GM21360 (cell line): ENCODE measurements around the gene LTB.
"Not testable (repeated sequence)": the region's sequence is repeated elsewhere in the genome, so short reads cannot be mapped to it uniquely, and the experiment has no call there.

ENCODE experiments used
- ATAC-seq: cut with Tn5 transposase; IDR thresholded peaks from one replicate; pipeline ENCODE4 v1.9.1; 2021; ENCODE audit warnings: mild to moderate bottlenecking, moderate library complexity; ENCODE audit not compliant: unreplicated experiment

LTB gene

DNA sequence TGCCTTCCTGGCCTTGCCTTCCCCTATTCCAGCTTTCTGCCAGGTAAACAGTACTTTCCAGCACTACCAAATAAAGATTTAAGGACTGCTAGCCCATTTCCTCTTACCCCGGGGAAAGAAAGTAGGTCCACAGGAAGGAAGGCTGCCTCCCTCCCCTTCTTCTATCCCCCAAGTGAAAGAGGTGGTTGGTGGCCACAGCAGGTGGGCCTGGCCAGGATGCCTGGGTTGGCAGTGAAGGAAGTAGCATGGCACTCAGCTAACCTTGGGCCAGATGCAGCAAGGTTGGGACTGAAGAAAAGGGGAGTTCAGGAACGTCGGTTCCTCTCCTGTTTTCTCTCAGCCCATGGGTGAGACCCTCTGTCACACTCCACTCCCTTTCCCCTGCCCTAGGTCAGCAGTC lies 25.9 kb downstream of the LTB start:
- ATAC-seq: no peak

DNA sequence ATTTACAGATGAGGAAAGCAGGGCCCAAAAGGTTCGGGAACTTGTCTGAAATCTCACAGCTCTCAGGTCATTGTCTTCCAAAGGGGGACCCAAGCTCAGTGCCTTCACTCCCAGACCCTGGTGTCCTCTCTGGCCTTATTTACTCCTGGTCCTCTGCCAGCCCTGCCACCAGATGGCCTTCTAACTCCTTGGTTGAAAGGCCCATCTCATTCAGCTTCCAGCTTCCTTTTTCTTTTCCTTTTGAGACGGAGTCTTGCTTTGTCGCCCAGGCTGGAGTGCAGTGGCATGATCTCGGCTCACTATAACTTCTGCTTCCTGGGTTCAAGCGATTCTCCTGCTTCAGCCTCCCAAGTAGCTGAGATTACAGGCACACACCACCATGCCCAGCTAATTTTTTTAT lies 30.9 kb downstream of the LTB start:
- not testable (repeated sequence) for ATAC-seq

DNA sequence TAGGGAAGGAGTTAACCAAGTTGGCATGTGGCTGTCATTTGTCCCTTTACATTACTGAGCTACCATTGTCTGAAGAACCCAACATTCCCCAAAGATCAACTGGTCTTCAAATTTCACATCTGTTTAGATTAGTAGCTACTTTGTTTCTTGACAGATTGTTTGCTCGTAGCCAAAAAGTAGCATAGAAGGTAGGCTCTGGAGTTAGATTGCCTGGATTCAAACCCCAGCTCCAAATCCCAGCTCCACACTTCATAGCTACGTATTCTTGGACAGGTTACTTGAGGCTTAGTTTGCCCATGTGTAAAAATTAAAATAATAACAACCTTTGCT lies 33.7 kb downstream of the LTB start:
- ATAC-seq: no peak

DNA sequence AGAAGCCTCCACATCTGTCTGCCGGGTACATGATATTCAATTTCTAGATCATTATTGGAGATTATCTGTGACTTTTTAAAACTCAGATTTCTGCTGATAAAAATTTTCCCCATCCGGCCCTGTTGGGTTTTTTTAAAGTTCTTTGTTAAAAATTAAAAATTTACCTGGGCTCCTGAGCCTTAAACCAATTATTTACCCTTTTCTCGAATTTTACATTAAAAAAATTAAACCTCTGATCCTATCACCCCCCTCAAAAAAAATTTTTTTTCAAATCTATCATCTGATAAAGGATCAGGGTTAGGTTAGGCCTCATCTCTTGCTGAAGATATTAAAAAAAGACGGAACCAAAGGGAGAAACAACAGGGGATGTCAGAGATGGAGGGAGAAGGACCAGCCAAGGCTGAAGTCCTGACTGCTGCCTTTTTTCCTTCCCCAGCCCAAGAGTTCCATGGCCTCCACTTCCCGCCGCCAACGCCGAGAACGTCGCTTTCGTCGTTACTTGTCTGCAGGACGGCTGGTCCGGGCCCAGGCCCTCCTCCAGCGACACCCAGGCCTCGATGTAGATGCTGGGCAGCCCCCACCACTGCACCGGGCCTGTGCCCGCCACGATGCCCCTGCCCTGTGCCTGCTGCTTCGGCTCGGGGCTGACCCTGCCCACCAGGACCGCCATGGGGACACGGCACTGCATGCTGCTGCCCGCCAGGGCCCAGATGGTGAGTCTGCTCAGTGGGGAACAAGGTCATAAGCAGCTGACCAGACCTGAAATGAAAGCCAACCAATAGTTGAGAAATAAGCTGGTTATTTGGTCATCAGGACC lies 34.3 kb downstream of the LTB start:
- no peak for ATAC-seq

DNA sequence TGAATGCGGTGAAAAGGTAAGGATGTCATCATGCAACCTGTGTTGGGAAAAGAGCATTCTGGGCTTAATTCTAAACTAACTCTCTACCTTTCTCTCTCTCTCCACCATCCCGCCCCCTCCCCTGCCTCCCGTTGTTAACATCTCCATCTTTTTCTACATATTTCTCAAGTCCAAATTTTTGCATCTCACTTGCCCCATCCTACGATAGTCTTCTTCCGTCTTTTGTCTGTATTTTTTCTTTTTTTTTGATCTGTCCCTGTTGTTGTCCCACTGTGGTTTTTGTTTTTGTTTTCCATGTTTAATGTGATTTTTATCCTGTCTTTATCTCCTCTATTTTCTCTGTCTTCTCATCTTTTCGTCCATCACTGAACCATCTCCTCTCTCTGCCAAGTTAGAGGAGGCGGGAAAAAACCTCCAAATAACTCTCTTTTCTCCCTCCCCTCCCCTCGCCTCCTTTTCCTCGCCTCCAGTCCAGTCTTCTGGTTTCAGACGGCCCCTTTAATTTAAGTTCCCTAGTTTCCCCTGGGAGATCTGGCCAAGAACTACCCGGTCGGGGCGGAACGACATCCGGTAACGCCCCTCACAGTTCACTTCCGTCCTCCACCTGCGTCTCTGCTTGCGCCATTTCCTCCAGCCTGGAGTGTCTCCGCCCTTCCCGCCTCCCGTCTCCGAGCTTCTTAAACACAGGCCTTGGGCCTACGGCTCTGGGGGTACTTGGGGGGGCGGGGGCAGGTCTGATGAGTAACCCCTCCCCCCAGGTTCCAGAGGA lies 35.1 kb downstream of the LTB start, which contains the start of gene NFKBIL1:
TSS of gene NFKBIL1 (plus strand) at position 651 of the 769 bp plus-strand sequence. CDS start at position 738, 87 bp downstream.
- peak; percentile 52 for ATAC-seq

DNA sequence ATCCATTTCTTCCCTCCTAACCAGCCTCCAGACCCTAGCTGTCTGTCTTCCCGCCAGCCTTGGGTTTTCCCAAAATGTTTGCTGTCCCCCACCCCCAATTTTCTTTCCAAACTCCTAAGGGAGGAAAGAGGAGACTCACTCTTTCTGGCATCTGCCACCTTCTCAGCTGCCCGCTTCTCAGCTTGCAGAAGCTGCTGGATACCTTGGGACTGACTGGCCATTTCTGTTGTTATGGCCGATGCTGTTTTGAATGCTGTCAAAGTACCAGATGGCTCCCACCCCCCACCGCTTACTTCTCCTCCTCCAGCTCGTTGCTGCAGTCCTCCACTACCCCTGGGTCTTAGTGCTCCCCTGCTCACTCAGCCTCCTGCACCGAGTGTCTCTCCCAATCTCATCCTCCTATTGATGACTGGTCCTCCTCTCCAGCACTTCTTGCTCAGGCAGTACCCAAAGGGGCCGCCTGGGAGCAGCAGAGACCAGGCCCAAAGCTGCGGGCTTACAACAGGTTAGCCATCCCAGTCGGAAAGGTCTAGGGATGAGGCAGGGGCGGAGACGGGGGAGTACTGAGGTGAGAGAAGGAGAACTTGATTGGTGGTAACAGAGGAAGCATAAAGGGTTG lies 35.8 kb downstream of the LTB start, which contains the start of gene ATP6V1G2:
TSS of gene ATP6V1G2 (minus strand) at position 270 of the 619 bp plus-strand sequence. CDS start at position 221, 49 bp downstream.
- peak; percentile 46 for ATAC-seq

DNA sequence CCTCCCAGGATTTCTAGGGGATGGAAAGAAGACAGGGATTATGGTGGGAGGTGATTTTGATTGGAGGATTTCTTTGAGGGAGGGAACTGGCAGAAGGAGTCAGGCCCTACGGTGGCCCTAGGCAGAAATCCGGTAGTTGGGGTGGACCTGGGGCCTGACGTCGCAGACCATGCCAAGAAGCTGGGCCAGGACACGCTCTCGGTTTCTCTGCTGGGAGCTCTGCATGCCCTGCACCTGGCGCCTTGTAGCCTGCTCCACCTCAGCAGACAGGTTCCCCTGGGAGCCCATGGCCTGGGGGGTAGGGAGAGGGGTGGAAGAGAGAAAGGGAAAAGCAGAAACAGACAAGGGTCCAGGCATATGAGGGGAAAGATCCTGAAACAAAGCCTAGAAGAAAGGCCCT lies 36.9 kb downstream of the LTB start:
- ATAC-seq: no peak

DNA sequence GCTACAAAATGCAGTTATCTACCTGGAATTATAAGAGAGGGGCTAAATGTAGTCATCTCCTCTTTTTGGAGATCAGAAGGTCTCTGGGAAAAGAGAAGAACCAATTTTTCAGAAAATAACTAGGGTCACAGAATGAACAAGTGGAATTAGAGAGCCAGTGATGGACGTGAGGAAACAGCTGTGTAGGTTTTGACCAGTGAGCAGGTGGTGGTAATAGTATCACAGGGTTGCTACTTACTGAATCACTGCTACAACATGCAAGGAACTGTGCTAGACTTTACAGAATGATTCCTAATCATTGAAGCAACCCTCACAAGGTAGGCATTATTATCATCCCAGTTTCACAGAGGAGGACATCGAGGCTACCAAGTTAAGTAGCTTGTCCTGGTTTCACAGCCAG lies 37.5 kb downstream of the LTB start:
- no peak for ATAC-seq

DNA sequence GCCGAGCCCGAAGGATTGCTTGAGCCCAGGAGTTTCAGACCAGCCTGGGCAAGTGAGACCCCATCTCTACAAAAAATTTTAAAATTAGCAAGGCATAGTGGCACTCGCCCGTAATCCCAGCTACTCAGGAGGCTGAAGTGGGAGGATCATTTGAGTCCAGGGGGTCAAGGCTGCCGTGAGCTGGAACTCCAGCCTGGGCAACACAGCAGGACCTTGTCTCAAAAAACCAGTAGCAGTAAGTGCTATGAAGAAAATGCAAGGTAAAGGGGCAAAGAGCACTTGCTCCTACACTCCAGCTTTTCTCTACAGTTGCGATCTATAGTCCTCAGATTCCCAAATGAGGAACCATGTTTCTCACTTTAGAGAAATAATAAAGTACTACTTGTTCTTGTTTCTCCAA lies 38.6 kb downstream of the LTB start:
- no peak for ATAC-seq

DNA sequence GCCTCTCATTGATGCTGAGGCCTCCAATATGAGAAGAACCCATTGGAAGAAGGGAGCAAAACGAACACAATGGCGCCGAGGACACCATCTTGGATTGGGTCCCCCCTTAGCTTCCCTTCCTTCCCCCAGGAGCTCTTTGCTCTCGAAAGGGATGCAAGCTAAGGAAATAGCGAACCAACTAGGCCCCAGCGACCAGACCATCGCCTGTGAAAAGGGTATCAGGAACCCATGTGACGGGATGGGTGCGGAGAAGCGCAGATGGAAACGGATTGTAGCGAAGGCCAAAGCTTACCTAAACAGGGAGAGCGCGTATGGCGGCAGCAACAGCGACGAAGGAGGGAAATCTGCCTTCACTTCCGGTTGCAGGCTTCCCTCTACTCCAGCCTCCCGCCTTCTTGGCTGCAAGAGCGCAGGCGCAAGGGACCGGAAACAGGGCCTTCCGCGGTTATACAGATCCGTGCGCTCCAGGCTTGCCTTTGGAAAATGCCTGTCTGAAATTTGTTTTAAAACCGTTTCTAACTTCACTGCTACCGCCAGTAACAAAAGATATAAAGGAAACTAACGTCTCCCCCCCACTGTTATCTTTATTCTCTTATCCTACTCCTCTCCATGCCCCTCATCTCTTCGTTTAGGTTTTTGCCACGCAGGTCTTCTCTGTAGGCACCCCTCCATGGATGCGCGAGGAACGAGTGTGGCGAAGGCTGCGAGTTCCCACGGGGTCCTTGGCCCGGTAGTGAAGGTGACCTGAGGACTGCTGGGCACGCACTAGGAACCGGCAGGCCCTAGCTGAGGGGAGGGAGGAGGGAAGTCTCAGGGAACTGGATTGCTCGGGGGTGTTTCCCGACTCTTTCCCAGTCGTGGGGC lies 40.3 kb downstream of the LTB start, which contains the start of gene DDX39B:
TSS of gene DDX39B (minus strand) at position 346 of the 864 bp plus-strand sequence. CDS start 1,471 bp downstream, outside the sequence.
- peak; percentile 56 for ATAC-seq

DNA sequence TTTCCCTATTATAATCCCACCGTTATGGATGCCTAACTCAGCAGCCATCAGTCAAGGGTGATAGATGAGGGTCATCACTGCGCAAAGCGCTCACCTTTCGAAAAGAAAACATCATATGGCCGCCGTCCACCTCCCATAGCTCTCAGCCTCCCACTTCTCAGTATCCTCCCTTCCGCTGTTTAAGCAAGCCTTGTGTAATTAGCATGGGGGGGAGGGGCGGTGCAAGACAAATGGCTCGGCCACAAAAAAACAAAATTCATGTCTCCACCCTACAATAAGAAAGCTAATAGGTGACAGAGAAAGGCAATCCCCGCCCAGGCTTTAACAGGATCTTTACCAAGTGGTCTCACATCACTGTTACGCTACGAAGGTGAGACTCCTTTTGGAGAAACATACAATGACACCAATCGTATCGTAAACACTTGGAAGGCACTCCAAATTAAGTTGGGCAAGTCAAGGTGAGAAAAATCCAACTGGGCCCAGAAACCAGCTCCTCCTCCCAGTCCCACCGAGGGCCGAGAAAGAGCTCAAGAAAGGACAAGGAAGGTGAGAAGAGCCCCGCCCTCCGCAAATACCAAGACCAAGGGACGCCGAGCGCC lies 41.1 kb downstream of the LTB start:
- ATAC-seq: no peak

DNA sequence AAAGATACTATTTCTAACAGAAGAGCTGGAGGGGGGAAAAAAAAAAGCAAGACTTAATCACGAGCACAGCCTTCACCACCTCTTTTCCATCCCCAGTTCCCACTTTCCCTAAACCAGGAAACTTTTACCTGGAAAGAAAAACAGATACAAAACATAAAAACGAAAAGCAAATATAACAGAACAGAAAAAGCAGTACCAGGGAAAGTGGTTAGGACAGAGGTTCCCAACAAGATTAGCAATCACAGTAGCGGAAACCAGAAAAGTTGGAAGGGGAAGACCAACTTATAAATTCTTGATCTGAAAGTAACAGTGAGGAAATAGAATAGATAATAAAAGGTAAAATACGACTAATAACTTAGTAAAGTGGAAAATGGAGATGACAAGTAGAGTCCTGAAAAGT lies 41.6 kb downstream of the LTB start:
- ATAC-seq: no peak

DNA sequence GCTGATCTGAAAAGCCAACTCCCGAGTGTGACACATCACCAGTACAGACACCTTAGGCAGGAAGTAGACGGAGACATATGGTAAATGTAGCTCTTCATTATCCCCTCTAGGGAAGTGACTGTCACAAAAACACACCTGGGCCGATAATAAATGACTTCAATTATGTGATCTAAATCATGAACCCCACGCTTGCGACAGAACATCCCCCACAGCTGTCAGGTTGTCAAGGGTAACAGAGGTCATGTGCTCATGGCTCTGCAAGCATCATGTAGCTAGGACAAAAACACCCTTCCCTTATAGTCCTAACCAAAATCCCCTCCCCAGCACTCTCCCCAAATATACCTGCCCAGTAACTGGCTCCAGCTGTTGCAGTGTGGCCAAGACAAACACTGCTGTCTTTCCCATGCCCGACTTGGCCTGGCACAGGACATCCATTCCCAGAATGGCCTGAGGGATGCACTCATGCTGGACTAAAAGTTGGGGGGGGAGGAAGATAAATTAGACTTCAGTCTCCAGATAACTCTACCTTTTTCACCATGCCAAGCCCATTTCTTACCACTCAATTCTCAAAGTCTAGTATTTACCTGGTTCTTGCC lies 43.3 kb downstream of the LTB start:
- no peak for ATAC-seq

DNA sequence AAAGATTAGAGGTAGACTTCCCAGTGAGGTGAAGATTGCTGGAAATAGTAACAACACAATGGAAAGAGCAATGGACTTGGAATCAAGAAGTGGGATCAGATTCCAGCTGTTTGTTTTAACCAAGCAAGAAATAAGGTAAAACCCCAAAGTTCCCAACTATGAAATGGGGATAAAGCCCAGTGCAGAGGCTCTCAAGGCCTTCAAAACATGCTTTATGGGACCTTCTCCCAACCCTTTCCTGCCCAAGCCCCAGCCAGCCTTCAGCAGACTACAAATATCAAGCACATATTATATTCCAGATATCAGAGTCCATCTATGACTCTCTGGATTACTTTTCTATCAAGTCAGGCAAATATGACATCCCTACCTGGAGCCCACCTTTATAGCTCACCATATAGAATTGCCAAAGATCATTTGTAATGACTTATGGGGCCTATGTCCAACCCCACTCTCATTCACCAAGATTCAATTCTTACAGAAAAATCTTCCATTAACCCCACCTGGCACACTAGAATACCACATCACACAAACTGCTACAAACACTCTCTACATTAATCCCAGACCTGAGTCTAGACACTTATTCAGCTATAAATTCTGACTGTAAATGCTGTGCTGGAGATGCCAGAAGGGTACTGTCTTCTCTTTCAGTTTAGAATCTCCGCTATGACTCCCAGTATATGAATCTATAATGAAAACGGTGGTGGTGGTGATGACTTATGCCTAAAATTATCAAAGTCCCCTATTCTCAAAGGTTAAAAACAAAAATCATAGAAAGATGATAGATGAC lies 46.5 kb downstream of the LTB start:
- no peak for ATAC-seq

DNA sequence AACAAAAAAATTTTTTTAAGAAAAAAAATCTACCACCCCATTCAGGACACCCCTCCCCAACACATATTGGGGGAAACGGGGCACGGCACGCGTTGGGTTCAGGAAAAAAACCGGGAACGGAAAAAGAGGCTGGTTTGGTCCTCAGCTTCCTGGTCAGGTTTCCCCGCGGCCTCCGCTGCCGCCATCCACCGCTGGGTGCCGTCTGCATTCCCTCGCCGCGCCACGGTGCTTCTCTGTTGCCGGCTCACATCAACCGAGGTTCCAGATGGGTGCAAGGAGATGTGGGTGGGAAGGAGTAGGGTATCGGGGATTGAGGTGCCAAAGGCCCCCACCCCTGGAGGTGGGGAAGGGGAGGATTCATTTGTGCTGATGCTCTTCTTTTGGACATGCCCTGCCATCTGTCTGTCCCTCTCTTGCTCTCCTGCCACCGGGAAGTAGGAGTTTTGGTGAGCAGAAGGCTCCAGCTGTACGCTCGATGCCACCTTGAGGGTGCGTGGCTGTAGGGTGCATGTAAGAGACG lies 47.6 kb downstream of the LTB start:
- no peak for ATAC-seq

DNA sequence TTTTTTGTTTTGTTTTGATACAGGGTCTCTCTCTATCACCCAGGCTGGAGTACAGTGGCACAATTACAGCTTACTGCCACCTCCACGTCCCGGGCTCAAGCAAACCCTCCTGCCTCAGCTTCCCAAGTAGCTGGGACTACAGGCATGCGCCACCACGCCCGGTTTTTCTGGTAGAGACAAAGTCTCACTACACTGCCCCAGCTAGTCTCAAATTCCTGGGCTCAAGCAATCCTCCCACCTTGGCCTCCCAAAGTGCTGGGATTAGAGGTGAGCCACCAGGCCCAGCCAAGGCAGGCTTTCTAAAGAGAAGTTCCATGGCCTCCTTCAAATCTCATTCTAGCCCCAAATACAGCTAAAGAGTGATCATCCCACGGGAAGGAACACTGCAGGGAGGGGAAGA lies 48.2 kb downstream of the LTB start:
- ATAC-seq: no peak

DNA sequence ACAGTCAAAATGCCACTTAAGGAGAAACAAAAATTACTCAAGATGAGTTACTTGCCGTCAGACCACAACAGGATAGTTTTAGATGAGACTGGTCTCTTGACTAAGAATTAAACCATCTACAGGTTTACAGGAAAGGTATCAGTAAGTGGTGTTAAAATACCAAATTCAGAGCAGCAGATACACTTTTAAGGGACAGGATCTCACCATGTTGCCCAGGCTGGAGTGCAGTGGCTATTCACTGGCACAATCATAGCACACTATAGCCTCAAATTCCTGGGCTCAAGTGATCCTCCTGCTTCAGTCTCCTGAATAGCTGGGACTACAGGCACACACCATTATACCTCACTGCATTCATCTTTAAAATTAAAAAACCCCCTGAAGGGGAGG lies 48.8 kb downstream of the LTB start:
- no peak for ATAC-seq

DNA sequence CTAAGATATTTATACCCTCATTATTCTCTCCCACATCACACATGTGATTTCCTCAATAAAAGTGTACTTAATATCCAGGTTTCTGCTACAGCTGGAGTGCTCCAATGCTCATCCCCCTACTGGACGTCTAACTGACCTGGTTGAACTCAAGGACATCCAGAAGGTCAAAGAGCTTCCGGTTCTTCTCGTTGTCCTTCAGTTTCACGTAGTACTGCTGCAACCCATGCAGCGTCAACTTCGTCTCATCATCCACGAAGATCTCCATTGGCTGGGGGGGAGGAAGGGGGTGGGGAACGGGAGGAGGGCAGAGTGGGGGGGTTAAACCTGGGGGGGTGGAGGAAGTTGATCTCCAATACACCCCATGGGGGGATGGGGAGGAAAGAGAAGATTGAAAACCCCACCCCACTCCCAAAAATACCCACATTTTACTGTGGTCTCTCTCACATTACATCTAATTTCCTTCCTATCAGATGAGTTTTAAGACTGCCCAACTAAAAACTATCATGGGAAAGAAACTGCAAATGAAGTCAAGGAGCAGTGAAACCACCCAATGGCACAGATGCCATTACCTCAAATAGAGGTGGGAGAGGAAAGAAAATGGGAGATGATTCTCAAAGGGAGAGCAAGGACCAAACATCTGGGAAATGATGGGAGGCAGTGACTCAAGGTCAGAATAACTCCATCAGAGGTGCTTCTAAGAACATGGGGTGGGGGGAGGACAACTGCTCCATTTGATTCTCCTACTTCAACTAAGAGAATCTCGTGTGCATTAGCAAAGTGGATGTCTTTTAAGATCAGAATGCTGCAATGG lies 49.4 kb downstream of the LTB start:
- ATAC-seq: no peak
